Naive B cell (primary cell): ENCODE measurements around the gene PER1. TPM values are rescaled to one million over a fixed set of nuclear protein-coding genes. Genes with fewer than 3 reads are reported as not detected.
"Not testable (repeated sequence)": the region's sequence is repeated elsewhere in the genome, so short reads cannot be mapped to it uniquely, and the experiment has no call there.

Experiments
- ATAC-seq, 2 donors: fragments of 150-1000 bp; cut with Tn5 transposase; 2 replicates each; pipeline ENCODE4 v1.10.0; 2021; ENCODE audit warnings: low read depth in 2 of 2, mild to moderate bottlenecking in 2 of 2, moderate library complexity in 2 of 2
- DNase-seq: peaks from one replicate; pipeline ENCODE4 v3.0.0; 2022
- H3K27ac Mint-ChIP-seq, 6 donors: one replicate each; pipeline ENCODE4 v1.8.0; 2020 to 2022; ENCODE audit warnings: mild to moderate bottlenecking in 6 of 6, mixed read lengths in 6 of 6, moderate library complexity in 5 of 6, inconsistent platforms in 2 of 6
- H3K27me3 Mint-ChIP-seq, 3 donors: one replicate each; pipeline ENCODE4 v1.8.0; 2021 to 2022; ENCODE audit warnings: mixed read lengths in 3 of 3, mild to moderate bottlenecking in 1 of 3
- H3K36me3 Mint-ChIP-seq, 2 donors: one replicate each; pipeline ENCODE4 v1.8.0; 2020 to 2022; ENCODE audit warnings: mixed read lengths in 2 of 2, inconsistent platforms in 1 of 2, mild to moderate bottlenecking in 1 of 2
- H3K4me1 Mint-ChIP-seq, 3 donors: one replicate each; pipeline ENCODE4 v1.8.0; 2020 to 2022; ENCODE audit warnings: mixed read lengths in 3 of 3, inconsistent platforms in 1 of 3, mild to moderate bottlenecking in 1 of 3, moderate library complexity in 1 of 3
- H3K4me3 Mint-ChIP-seq, 8 donors: one replicate each; pipeline ENCODE4 v1.8.0; 2020 to 2022; ENCODE audit warnings: mild to moderate bottlenecking in 8 of 8, mixed read lengths in 8 of 8, moderate library complexity in 8 of 8, inconsistent platforms in 2 of 8
- H3K9me3 Mint-ChIP-seq, 7 donors: one replicate each; pipeline ENCODE4 v1.8.0; 2020 to 2022; ENCODE audit warnings: mixed read lengths in 7 of 7, mild to moderate bottlenecking in 5 of 7, inconsistent platforms in 2 of 7, moderate library complexity in 1 of 7
- polyA plus RNA-seq, 6 donors: library from polyadenylated mRNA; unstranded; fragments of 300-500 nt; fragmentation: Illumina TruSeq; gene quantifications; one replicate each; pipeline ENCODE4 v1.2.3, GENCODE V29; 2021; ENCODE audit warnings: low read depth in 6 of 6

PER1 gene
- polyA plus RNA-seq, 6 donors from 2014 or later = 4.5 to 20.9 (median 13.5) TPM

GRCh38 chr17:8176998-8177731, 25.0 kb upstream of the PER1 start:
- peak overlapping the region in 4 of 6 donors; percentile 91 to 100 (median 94) for H3K27ac Mint-ChIP-seq
- H3K4me1 Mint-ChIP-seq = peaks cover 44 to 50% (median 50%) of the 10 kb centered on the region in 3 donors
- H3K27me3 Mint-ChIP-seq = no peaks in the 10 kb centered on the region
- ATAC-seq (no peak), DNase-seq (no peak)
- H3K9me3 Mint-ChIP-seq = no peaks in the 10 kb centered on the region
- no peaks in the 10 kb centered on the region for H3K36me3 Mint-ChIP-seq
- H3K4me3 Mint-ChIP-seq = peak overlapping the region in 7 of 8 donors; percentile 80 to 97 (median 93)

- Mint-ChIP-seq H3K9me3 (no peaks in the 10 kb centered on the region), H3K36me3 (no peaks in the 10 kb centered on the region), H3K4me1 (peaks cover 44 to 52% (median 48%) of the 10 kb centered on the region in 3 donors), H3K27me3 (no peaks in the 10 kb centered on the region), H3K27ac (peak within 1 kb of the TSS; percentile 91 to 100 (median 96)), H3K4me3 (peak within 1 kb of the TSS; percentile 80 to 97 (median 94))
- ATAC-seq (peak; percentile 48 to 49), DNase-seq (peak; percentile 84)
These were observed 24.2 kb upstream of the PER1 start, which contains the start of gene TMEM107 for GRCh38 chr17:8176197-8176940. Gene TMEM107, minus strand, starts transcription at chr17:8176380. Its CDS starts 94 bp downstream, at chr17:8176286.

- peak overlapping the region; percentile 91 to 100 (median 96) for H3K27ac Mint-ChIP-seq
- H3K4me3 Mint-ChIP-seq = peak overlapping the region; percentile 80 to 97 (median 94)
- ATAC-seq (no peak), DNase-seq (no peak)
- H3K4me1 Mint-ChIP-seq = peaks cover 38 to 52% (median 49%) of the 10 kb centered on the region in 3 donors
- no peaks in the 10 kb centered on the region for H3K9me3 Mint-ChIP-seq
- H3K27me3 Mint-ChIP-seq = no peaks in the 10 kb centered on the region
- H3K36me3 Mint-ChIP-seq = no peaks in the 10 kb centered on the region
These were observed 23.6 kb upstream of the PER1 start for GRCh38 chr17:8175795-8176196.

GRCh38 chr17:8173871-8174322, 21.7 kb upstream of the PER1 start:
- Mint-ChIP-seq H3K9me3 (no peaks in the 10 kb centered on the region), H3K4me1 (peaks cover 37 to 52% (median 49%) of the 10 kb centered on the region in 3 donors)
- DNase-seq = peak; percentile 8

GRCh38 chr17:8173056-8173870, 21.1 kb upstream of the PER1 start:
- Mint-ChIP-seq H3K9me3 (no peaks in the 10 kb centered on the region), H3K27ac (peak overlapping the region; percentile 100), H3K36me3 (no peaks in the 10 kb centered on the region), H3K4me3 (peak overlapping the region; percentile 80 to 97 (median 91)), H3K4me1 (peaks cover 37 to 52% (median 49%) of the 10 kb centered on the region in 3 donors), H3K27me3 (no peaks in the 10 kb centered on the region)
- DNase-seq = peak; percentile 91
- ATAC-seq = peak; percentile 78 to 81

More at GRCh38 chr17:8173871-8174322, 21.7 kb upstream of the PER1 start:
- ATAC-seq = no peak
- Mint-ChIP-seq H3K27ac (peak overlapping the region; percentile 100), H3K27me3 (no peaks in the 10 kb centered on the region), H3K36me3 (no peaks in the 10 kb centered on the region), H3K4me3 (peak overlapping the region; percentile 80 to 97 (median 91))

- H3K27me3 Mint-ChIP-seq, DNase-seq, H3K9me3 Mint-ChIP-seq, H3K4me3 Mint-ChIP-seq, ATAC-seq, H3K36me3 Mint-ChIP-seq: not testable (repeated sequence)
- Mint-ChIP-seq H3K27ac (peak overlapping the region in 1 of 6 donors; percentile 33), H3K4me1 (peaks cover 22 to 31% (median 28%) of the 10 kb centered on the region in 3 donors)
These were observed 18.0 kb upstream of the PER1 start for GRCh38 chr17:8170186-8170585.

GRCh38 chr17:8167526-8167925, 15.3 kb upstream of the PER1 start:
- H3K27ac Mint-ChIP-seq = no peak overlapping the region
- H3K27me3 Mint-ChIP-seq = no peaks in the 10 kb centered on the region

GRCh38 chr17:8166731-8167130, 14.5 kb upstream of the PER1 start:
- H3K36me3 Mint-ChIP-seq = no peaks in the 10 kb centered on the region
- H3K27me3 Mint-ChIP-seq = no peaks in the 10 kb centered on the region
- no peak overlapping the region for H3K4me3 Mint-ChIP-seq
- no peaks in the 10 kb centered on the region for H3K9me3 Mint-ChIP-seq
- H3K4me1 Mint-ChIP-seq = peaks cover 16 to 24% (median 22%) of the 10 kb centered on the region in 3 donors
- H3K27ac Mint-ChIP-seq = peak overlapping the region in 1 of 6 donors; percentile 6
- no peak for ATAC-seq
- no peak for DNase-seq

More at GRCh38 chr17:8167526-8167925, 15.3 kb upstream of the PER1 start:
- Mint-ChIP-seq H3K4me1 (peaks cover 13 to 26% (median 24%) of the 10 kb centered on the region in 3 donors), H3K36me3 (no peaks in the 10 kb centered on the region), H3K9me3 (no peaks in the 10 kb centered on the region), H3K4me3 (no peak overlapping the region)
- no peak for ATAC-seq
- DNase-seq = no peak

GRCh38 chr17:8164815-8165131, 12.6 kb upstream of the PER1 start:
- Mint-ChIP-seq H3K36me3 (no peaks in the 10 kb centered on the region), H3K4me1 (peaks cover 34 to 42% (median 42%) of the 10 kb centered on the region in 3 donors), H3K27ac (no peak overlapping the region), H3K9me3 (no peaks in the 10 kb centered on the region), H3K4me3 (peak overlapping the region in 5 of 8 donors; percentile 30 to 92 (median 83)), H3K27me3 (no peaks in the 10 kb centered on the region)
- no peak for DNase-seq
- ATAC-seq = no peak

GRCh38 chr17:8163978-8164814, 12.0 kb upstream of the PER1 start:
- Mint-ChIP-seq H3K27ac (peak overlapping the region in 4 of 6 donors; percentile 14 to 100 (median 97)), H3K27me3 (no peaks in the 10 kb centered on the region), H3K36me3 (no peaks in the 10 kb centered on the region), H3K4me3 (peak overlapping the region; percentile 83 to 93 (median 92)), H3K9me3 (no peaks in the 10 kb centered on the region), H3K4me1 (peaks cover 40 to 48% (median 46%) of the 10 kb centered on the region in 3 donors)
- ATAC-seq = peak; percentile 12 to 19
- DNase-seq = peak; percentile 16

- Mint-ChIP-seq H3K36me3 (peaks cover 0 to 5% of the 10 kb centered on the region in 2 donors), H3K27me3 (no peaks in the 10 kb centered on the region), H3K4me1 (peaks cover 46 to 56% (median 53%) of the 10 kb centered on the region in 3 donors), H3K9me3 (no peaks in the 10 kb centered on the region), H3K4me3 (peak overlapping the region; percentile 83 to 97 (median 92)), H3K27ac (peak overlapping the region in 5 of 6 donors; percentile 80 to 100 (median 98))
- ATAC-seq = peak; percentile 11 to 22
- DNase-seq = no peak
These were observed 11.1 kb upstream of the PER1 start for GRCh38 chr17:8162997-8163977.
